ENCODE data around the gene SNAPIN.

SNAPIN gene

GRCh38 chr1:153697191-153698019 is 38.9 kb downstream of the SNAPIN start:
- H3K4me3 ChIP-seq (ENCODE audit: low read length): no peak overlapping the region
- H4K20me1 ChIP-seq (ENCODE audit: control insufficient read depth, insufficient read depth, low read depth, low read length): no peaks in the 10 kb centered on the region
- H3K36me3 ChIP-seq (ENCODE audit: control insufficient read depth, low read length): no peaks in the 10 kb centered on the region
- H3K4me2 ChIP-seq (ENCODE audit: low read length): no peak overlapping the region
- H3K27ac ChIP-seq (ENCODE audit: low read depth, low read length): no peak overlapping the region
- no peaks in the 10 kb centered on the region for H3K4me1 ChIP-seq (ENCODE audit: control insufficient read depth, low read length)
- H3K27me3 ChIP-seq (ENCODE audit: control insufficient read depth, low read length): no peaks in the 10 kb centered on the region
- no peaks in the 10 kb centered on the region for H3F3A ChIP-seq (ENCODE audit: control insufficient read depth, insufficient read depth)
- no peaks in the 10 kb centered on the region for H3K9me3 ChIP-seq (ENCODE audit: control insufficient read depth, insufficient read depth, low read length)
- TF ChIP-seq EZH2phosphoT487 (IDR thresholded peaks at IDR 0.05; ENCODE audit: borderline replicate concordance, low read length) (no peak), CTCF (IDR thresholded peaks at IDR 0.05; ENCODE audit: low read depth, low read length, poor library complexity, severe bottlenecking) (no peak)
- H3K79me2 ChIP-seq (ENCODE audit: control insufficient read depth, low read length): no peaks in the 10 kb centered on the region
- H3K9me2 ChIP-seq (replicated peaks; ENCODE audit: control insufficient read depth, low read length): no peaks in the 10 kb centered on the region

GRCh38 chr1:153698020-153698922 is 39.8 kb downstream of the SNAPIN start:
- Histone ChIP-seq H3K9me2 (replicated peaks; ENCODE audit: control insufficient read depth, low read length) (no peaks in the 10 kb centered on the region), H4K20me1 (ENCODE audit: control insufficient read depth, insufficient read depth, low read depth, low read length) (no peaks in the 10 kb centered on the region), H3F3A (ENCODE audit: control insufficient read depth, insufficient read depth) (no peaks in the 10 kb centered on the region), H3K4me3 (ENCODE audit: low read length) (no peak overlapping the region), H3K27me3 (ENCODE audit: control insufficient read depth, low read length) (no peaks in the 10 kb centered on the region), H3K9me3 (ENCODE audit: control insufficient read depth, insufficient read depth, low read length) (no peaks in the 10 kb centered on the region), H3K36me3 (ENCODE audit: control insufficient read depth, low read length) (no peaks in the 10 kb centered on the region), H3K27ac (ENCODE audit: low read depth, low read length) (no peak overlapping the region), H3K4me1 (ENCODE audit: control insufficient read depth, low read length) (no peaks in the 10 kb centered on the region), H3K4me2 (ENCODE audit: low read length) (no peak overlapping the region), H3K79me2 (ENCODE audit: control insufficient read depth, low read length) (no peaks in the 10 kb centered on the region)
- no peak for TF ChIP-seq EZH2phosphoT487 (IDR thresholded peaks at IDR 0.05; ENCODE audit: borderline replicate concordance, low read length)
- TF ChIP-seq CTCF (IDR thresholded peaks at IDR 0.05; ENCODE audit: low read depth, low read length, poor library complexity, severe bottlenecking): no peak

- TF ChIP-seq EZH2phosphoT487 (IDR thresholded peaks at IDR 0.05; ENCODE audit: borderline replicate concordance, low read length) (no peak), CTCF (IDR thresholded peaks at IDR 0.05; ENCODE audit: low read depth, low read length, poor library complexity, severe bottlenecking) (no peak)
- Histone ChIP-seq H3K4me2 (ENCODE audit: low read length) (no peak overlapping the region), H3K27me3 (ENCODE audit: control insufficient read depth, low read length) (no peaks in the 10 kb centered on the region), H3K9me2 (replicated peaks; ENCODE audit: control insufficient read depth, low read length) (no peaks in the 10 kb centered on the region), H3K79me2 (ENCODE audit: control insufficient read depth, low read length) (no peaks in the 10 kb centered on the region), H3F3A (ENCODE audit: control insufficient read depth, insufficient read depth) (no peaks in the 10 kb centered on the region), H3K9me3 (ENCODE audit: control insufficient read depth, insufficient read depth, low read length) (no peaks in the 10 kb centered on the region), H3K4me3 (ENCODE audit: low read length) (no peak overlapping the region), H3K4me1 (ENCODE audit: control insufficient read depth, low read length) (no peaks in the 10 kb centered on the region), H3K36me3 (ENCODE audit: control insufficient read depth, low read length) (no peaks in the 10 kb centered on the region), H4K20me1 (ENCODE audit: control insufficient read depth, insufficient read depth, low read depth, low read length) (no peaks in the 10 kb centered on the region), H3K27ac (ENCODE audit: low read depth, low read length) (no peak overlapping the region)
These were observed 40.6 kb downstream of the SNAPIN start for GRCh38 chr1:153698923-153699714.

All from DOHH2 (cell line).